ENCODE results near the gene SMIM45.

Gene SMIM45

GRCh38 chr22:41915035-41915785, 36.7 kb upstream of the SMIM45 start, which contains the start of gene SHISA8:
SHISA8 (minus strand) TSS chr22:41915074; CDS start chr22:41914667, 407 bp downstream.
- H3K4me3 ChIP-seq (replicated peaks in 1 of 3; ENCODE audit: insufficient read depth in 1 of 3, low read depth in 1 of 3, low read length in 3 of 3) = no peak within 1 kb of the TSS
- no TSS peak for BruUV-seq (replicated peaks)
- peaks cover 53 to 66% of the 10 kb centered on the region in 2 experiments for H3K27me3 ChIP-seq (ENCODE audit: control insufficient read depth in 2 of 2, insufficient read depth in 2 of 2, low read length in 2 of 2)
- peaks cover 16% of the 10 kb centered on the region for H3K4me1 ChIP-seq (ENCODE audit: control insufficient read depth, extremely low read depth, insufficient read depth, low read length)
- H4K20me1 ChIP-seq (replicated peaks; ENCODE audit: control insufficient read depth, extremely low read depth, insufficient read depth, low read length) = no peaks in the 10 kb centered on the region
- no peaks in the 10 kb centered on the region for H3K79me2 ChIP-seq (ENCODE audit: control insufficient read depth, insufficient read depth, low read length)
- H3K36me3 ChIP-seq (ENCODE audit: control insufficient read depth in 2 of 2, extremely low read depth in 1 of 2, insufficient read depth in 2 of 2, low read length in 2 of 2) = no peaks in the 10 kb centered on the region
- no peaks in the 10 kb centered on the region for H3K9me3 ChIP-seq (replicated peaks; ENCODE audit: control insufficient read depth, insufficient read depth, low read length)
- no peak within 1 kb of the TSS for H3K9ac ChIP-seq (replicated peaks; ENCODE audit: extremely low read depth, insufficient read depth, low read length)
- no peaks in the 10 kb centered on the region for H3K9me1 ChIP-seq (replicated peaks; ENCODE audit: control insufficient read depth, extremely low read depth, insufficient read depth, low read length)
- H3K27ac ChIP-seq (ENCODE audit: insufficient read depth, low read depth, low read length) = no peak within 1 kb of the TSS
- TF ChIP-seq EZH2 (IDR thresholded peaks at IDR 0.05; ENCODE audit: borderline replicate concordance, low read depth, low read length, severe bottlenecking) (peak; percentile 67), MYC (IDR thresholded peaks at IDR 0.05; ENCODE audit: low read depth, low read length) (no peak)
- TF ChIP-seq, protein P1, sequence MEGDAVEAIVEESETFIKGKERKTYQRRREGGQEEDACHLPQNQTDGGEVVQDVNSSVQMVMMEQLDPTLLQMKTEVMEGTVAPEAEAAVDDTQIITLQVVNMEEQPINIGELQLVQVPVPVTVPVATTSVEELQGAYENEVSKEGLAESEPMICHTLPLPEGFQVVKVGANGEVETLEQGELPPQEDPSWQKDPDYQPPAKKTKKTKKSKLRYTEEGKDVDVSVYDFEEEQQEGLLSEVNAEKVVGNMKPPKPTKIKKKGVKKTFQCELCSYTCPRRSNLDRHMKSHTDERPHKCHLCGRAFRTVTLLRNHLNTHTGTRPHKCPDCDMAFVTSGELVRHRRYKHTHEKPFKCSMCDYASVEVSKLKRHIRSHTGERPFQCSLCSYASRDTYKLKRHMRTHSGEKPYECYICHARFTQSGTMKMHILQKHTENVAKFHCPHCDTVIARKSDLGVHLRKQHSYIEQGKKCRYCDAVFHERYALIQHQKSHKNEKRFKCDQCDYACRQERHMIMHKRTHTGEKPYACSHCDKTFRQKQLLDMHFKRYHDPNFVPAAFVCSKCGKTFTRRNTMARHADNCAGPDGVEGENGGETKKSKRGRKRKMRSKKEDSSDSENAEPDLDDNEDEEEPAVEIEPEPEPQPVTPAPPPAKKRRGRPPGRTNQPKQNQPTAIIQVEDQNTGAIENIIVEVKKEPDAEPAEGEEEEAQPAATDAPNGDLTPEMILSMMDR (IDR thresholded peaks at IDR 0.05; ENCODE audit: extremely low read depth in 1 of 2, insufficient read depth in 1 of 2, low read depth in 1 of 2, low read length in 2 of 2) = no peak
- H3K4me2 ChIP-seq (ENCODE audit: insufficient read depth, low read length) = no peak within 1 kb of the TSS
- dilution Hi-C loops (cut with MboI; ENCODE audit: extremely low pct_ligation_motif_present, low sequenced_read_pairs) (no loop called here), intact Hi-C loops (cut with micrococcal nuclease) (no loop called here)
- DNase-seq (ENCODE audit: low read depth, low spot score) = peak; percentile 27
- H2AFZ ChIP-seq (ENCODE audit: low read depth, low read length) = no peak within 1 kb of the TSS
- POLR2A ChIA-PET = no interaction called here
- no peak for FAIRE-seq
- CTCF ChIA-PET = interaction anchor here (0.6 to 2.4 kb wide), 5 partner anchors 8 to 198 kb away, joined by 3 to 14 read pairs (median 9); partner anchors contain the start of gene TNFRSF13C

All from endothelial cell of umbilical vein (primary cell).